Measurements from ENCODE around the gene ACTR5.

The ACTR5 gene

GRCh38 chr20:38804221-38804620, 56.0 kb downstream of the ACTR5 start:
- TF ChIP-seq CTCF (IDR thresholded peaks at IDR 0.05; ENCODE audit: low read depth, low read length) = no peak
- no peak overlapping the region for H3K4me3 ChIP-seq (ENCODE audit: low read depth, low read length)
- no peak for DNase-seq (ENCODE audit: low read depth)

GRCh38 chr20:38804682-38805501, 56.6 kb downstream of the ACTR5 start:
- TF ChIP-seq MAX (IDR thresholded peaks at IDR 0.05; ENCODE audit: low read depth, low read length) (no peak), CTCF (IDR thresholded peaks at IDR 0.05; ENCODE audit: low read depth, low read length) (no peak), MYC (IDR thresholded peaks at IDR 0.05; ENCODE audit: low read depth, low read length) (peak; percentile 67)
- H3K4me3 ChIP-seq (ENCODE audit: low read depth, low read length) = peak overlapping the region; percentile 55
- peak; percentile 93 for DNase-seq (ENCODE audit: low read depth)

GRCh38 chr20:38805502-38805957, 57.3 kb downstream of the ACTR5 start, which contains the start of gene PPP1R16B:
TSS of gene PPP1R16B (plus strand) at chr20:38805697. CDS start at chr20:38835926, 30,229 bp downstream.
- DNase-seq (ENCODE audit: low read depth) = peak; percentile 85
- peak within 1 kb of the TSS; percentile 55 for H3K4me3 ChIP-seq (ENCODE audit: low read depth, low read length)
- TF ChIP-seq MYC (IDR thresholded peaks at IDR 0.05; ENCODE audit: low read depth, low read length) = peak; percentile 41; the same call in 1 of the 2 replicates
- 0 out of 2 replicates have a peak, but pooled peaks have one; percentile 12 for TF ChIP-seq MAX (IDR thresholded peaks at IDR 0.05; ENCODE audit: low read depth, low read length)
- no peak for TF ChIP-seq CTCF (IDR thresholded peaks at IDR 0.05; ENCODE audit: low read depth, low read length)
- TF ChIP-seq POLR2A (IDR thresholded peaks at IDR 0.05; ENCODE audit: extremely low read depth, insufficient read length) = peak; percentile 63

- TF ChIP-seq CTCF (IDR thresholded peaks at IDR 0.05; ENCODE audit: low read depth, low read length) (peak; percentile 19), MYC (IDR thresholded peaks at IDR 0.05; ENCODE audit: low read depth, low read length) (no peak)
- peak overlapping the region; percentile 55 for H3K4me3 ChIP-seq (ENCODE audit: low read depth, low read length)
- DNase-seq (ENCODE audit: low read depth) = peak; percentile 48
Measured at GRCh38 chr20:38805958-38806854, 57.9 kb downstream of the ACTR5 start.

GRCh38 chr20:38806855-38807655, 58.8 kb downstream of the ACTR5 start:
- TF ChIP-seq MAX (IDR thresholded peaks at IDR 0.05; ENCODE audit: low read depth, low read length) (no peak), POLR2A (IDR thresholded peaks at IDR 0.05; ENCODE audit: extremely low read depth, insufficient read length) (no peak), MYC (IDR thresholded peaks at IDR 0.05; ENCODE audit: low read depth, low read length) (no peak), CTCF (IDR thresholded peaks at IDR 0.05; ENCODE audit: low read depth, low read length) (no peak)
- no peak overlapping the region for H3K4me3 ChIP-seq (ENCODE audit: low read depth, low read length)
- peak; percentile 40 for DNase-seq (ENCODE audit: low read depth)

Data from NB4 (cell line).